NCI-H345 (cell line): ENCODE results near the gene ABCG5.
A peak's percentile ranks its signal among the peaks of the same experiment; 100 is the strongest.

Source experiments
- DNase-seq: peaks from one replicate; lab custom pipeline; 2025; lab: John Stamatoyannopoulos, UW

ABCG5 gene

GRCh38 chr2:43838560-43839267 lies at the start of gene ABCG5, which contains the start of gene ABCG8:
TSS of gene ABCG5 (minus strand) at chr2:43838839. CDS start at chr2:43838679, 160 bp downstream.
TSS of gene ABCG8 (plus strand) at chr2:43838971. CDS start at chr2:43839054, 83 bp downstream.
- no peak for DNase-seq

GRCh38 chr2:43887176-43887575 lies 48.5 kb upstream of the ABCG5 start:
- DNase-seq = no peak

GRCh38 chr2:43885132-43885632 lies 46.5 kb upstream of the ABCG5 start:
- DNase-seq = no peak

- DNase-seq = no peak
Measured at GRCh38 chr2:43884689-43885088, 46.0 kb upstream of the ABCG5 start.

- no peak for DNase-seq
Measured at GRCh38 chr2:43882312-43882711, 43.7 kb upstream of the ABCG5 start.

- DNase-seq = no peak
Measured at GRCh38 chr2:43880952-43881351, 42.3 kb upstream of the ABCG5 start.

- no peak for DNase-seq
Measured at GRCh38 chr2:43880471-43880870, 41.8 kb upstream of the ABCG5 start.

GRCh38 chr2:43879261-43879660 lies 40.6 kb upstream of the ABCG5 start:
- no peak for DNase-seq

- peak; percentile 71 for DNase-seq
Measured at GRCh38 chr2:43877782-43878464, 39.3 kb upstream of the ABCG5 start.

GRCh38 chr2:43874776-43875451 lies 36.3 kb upstream of the ABCG5 start:
- no peak for DNase-seq

- DNase-seq = no peak
Measured at GRCh38 chr2:43872151-43872550, 33.5 kb upstream of the ABCG5 start.

- DNase-seq = no peak
Measured at GRCh38 chr2:43855292-43855691, 16.7 kb upstream of the ABCG5 start.

- no peak for DNase-seq
Measured at GRCh38 chr2:43854671-43855070, 16.0 kb upstream of the ABCG5 start.

GRCh38 chr2:43853141-43854081 lies 14.8 kb upstream of the ABCG5 start:
- DNase-seq = no peak

GRCh38 chr2:43852196-43852730 lies 13.6 kb upstream of the ABCG5 start:
- DNase-seq = no peak

- no peak for DNase-seq
Measured at GRCh38 chr2:43851011-43851980, 12.7 kb upstream of the ABCG5 start.

- DNase-seq = no peak
Measured at GRCh38 chr2:43848214-43848613, 9.6 kb upstream of the ABCG5 start.

- no peak for DNase-seq
Measured at GRCh38 chr2:43846140-43846793, 7.6 kb upstream of the ABCG5 start.

- no peak for DNase-seq
Measured at GRCh38 chr2:43845181-43845580, 6.5 kb upstream of the ABCG5 start.

GRCh38 chr2:43842866-43843226 lies 4.2 kb upstream of the ABCG5 start:
- no peak for DNase-seq
